ENCODE data around the gene ADPRS.

- no peak for TF ChIP-seq CTCF (conservative IDR thresholded peaks at IDR 0.05; ENCODE audit: low read length)
- no peak for TF ChIP-seq EZH2phosphoT487 (IDR thresholded peaks at IDR 0.05; ENCODE audit: borderline replicate concordance)
Measured at GRCh38 chr1:36123356-36123755, 34.7 kb downstream of the ADPRS start.

Measured in Loucy (cell line).